ENCODE results near the gene GIMAP1.

Gene GIMAP1

DNA sequence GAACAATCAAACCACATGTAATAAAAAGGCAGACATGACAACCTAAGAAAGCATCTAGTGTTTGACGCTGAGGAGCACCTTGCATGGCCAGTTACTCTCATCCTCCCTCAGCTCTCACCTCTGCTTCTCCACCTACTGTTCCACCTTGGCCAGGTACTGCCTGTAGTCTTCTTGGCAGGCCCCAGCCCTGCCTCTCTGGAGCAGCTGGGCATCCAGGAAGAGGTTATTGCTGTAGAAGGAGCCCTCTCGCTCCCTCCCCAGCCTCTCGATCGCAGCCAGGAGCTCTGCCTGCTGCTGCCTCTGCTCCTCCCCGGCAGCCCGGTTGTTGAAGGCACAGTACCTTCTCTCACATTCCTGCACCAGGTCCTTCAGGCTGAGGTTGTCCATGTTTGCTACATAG, 30.5 kb downstream of the GIMAP1 start:
- Mint-ChIP-seq H3K27ac (no peak overlapping the region), H3K27me3 (peaks cover 17% of the 10 kb centered on the region), H3K4me1 (no peaks in the 10 kb centered on the region), H3K9me3 (no peaks in the 10 kb centered on the region), H3K4me3 (no peak overlapping the region), H3K36me3 (peaks cover 2% of the 10 kb centered on the region)
- DNase-seq (ENCODE audit: low spot score in 2 of 2) (no peak), ATAC-seq (ENCODE audit: low read depth) (no peak)

DNA sequence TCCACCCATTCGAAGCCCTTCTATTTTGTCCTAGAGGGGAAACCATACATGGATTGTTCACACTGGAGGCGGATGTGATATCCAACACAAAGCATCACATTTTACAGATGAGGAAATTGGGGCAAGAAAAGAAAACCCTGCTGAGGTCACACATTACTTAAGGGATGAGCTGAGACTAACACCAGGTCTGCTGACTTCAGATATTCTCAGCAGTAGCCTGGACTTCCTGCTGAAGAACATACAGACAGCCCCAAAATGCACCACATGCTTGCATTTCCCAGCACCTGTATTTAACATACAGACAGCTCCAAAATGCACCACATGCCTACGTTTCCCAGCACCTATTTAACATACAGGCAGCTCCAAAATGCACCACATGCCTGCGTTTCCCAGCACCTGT, 32.0 kb downstream of the GIMAP1 start:
- no peak overlapping the region for H3K4me3 Mint-ChIP-seq

DNA sequence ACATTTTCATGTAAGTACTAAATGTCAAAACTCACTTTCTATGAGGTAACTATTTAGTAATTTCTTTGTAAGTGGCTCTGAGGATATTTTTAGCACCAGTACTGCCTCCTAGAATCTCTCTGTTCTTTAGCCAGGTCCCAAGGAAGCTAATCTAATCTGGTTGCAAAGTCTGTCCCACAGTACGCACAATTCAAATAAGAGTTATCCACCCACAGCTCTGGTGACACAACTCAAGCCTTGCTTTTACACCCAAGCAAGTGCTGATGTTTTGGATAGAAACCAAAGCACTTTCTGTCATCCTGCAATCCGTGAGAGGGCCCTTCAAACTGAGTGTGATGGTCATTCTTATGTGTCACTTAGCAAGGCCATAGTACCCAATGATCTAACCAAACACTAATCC, 35.3 kb downstream of the GIMAP1 start:
- Mint-ChIP-seq H3K4me3 (no peak overlapping the region), H3K9me3 (no peaks in the 10 kb centered on the region), H3K4me1 (peaks cover 9% of the 10 kb centered on the region), H3K36me3 (no peaks in the 10 kb centered on the region), H3K27ac (no peak overlapping the region), H3K27me3 (peaks cover 2% of the 10 kb centered on the region)
- no peak for ATAC-seq (ENCODE audit: low read depth)
- DNase-seq (ENCODE audit: low spot score in 2 of 2) = no peak

More for the DNA sequence above, 32.0 kb downstream of the GIMAP1 start:
- peaks cover 2% of the 10 kb centered on the region for H3K36me3 Mint-ChIP-seq
- H3K27me3 Mint-ChIP-seq = peaks cover 10% of the 10 kb centered on the region
- ATAC-seq (ENCODE audit: low read depth) (no peak), DNase-seq (ENCODE audit: low spot score in 2 of 2) (no peak)
- no peak overlapping the region for H3K27ac Mint-ChIP-seq
- H3K9me3 Mint-ChIP-seq = no peaks in the 10 kb centered on the region
- H3K4me1 Mint-ChIP-seq = peaks cover 3% of the 10 kb centered on the region

DNA sequence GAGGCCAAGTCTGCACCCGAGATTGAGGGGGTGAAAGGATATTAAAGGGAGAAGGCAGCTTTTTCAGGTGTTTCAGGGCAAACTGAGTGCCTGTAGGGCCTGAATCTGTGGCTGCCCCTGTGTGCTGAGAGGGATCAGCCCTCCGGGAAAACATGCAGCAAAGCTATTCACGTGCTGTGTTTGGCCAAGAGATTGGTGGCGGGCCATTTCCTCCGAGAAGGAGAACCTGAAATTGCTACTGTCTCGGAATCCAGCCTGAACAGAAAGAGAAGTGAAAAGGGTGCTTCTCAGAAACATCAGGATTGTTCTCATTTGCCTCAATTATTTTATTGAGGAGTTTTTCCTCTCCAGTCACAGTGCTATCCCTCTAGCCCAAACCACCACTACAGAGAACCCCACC, 36.8 kb downstream of the GIMAP1 start:
- H3K9me3 Mint-ChIP-seq = no peaks in the 10 kb centered on the region
- peaks cover 9% of the 10 kb centered on the region for H3K4me1 Mint-ChIP-seq
- H3K36me3 Mint-ChIP-seq = no peaks in the 10 kb centered on the region
- ATAC-seq (ENCODE audit: low read depth) (no peak), DNase-seq (ENCODE audit: low spot score in 2 of 2) (no peak)
- H3K27me3 Mint-ChIP-seq = peaks cover 4% of the 10 kb centered on the region
- H3K27ac Mint-ChIP-seq = no peak overlapping the region
- no peak overlapping the region for H3K4me3 Mint-ChIP-seq

DNA sequence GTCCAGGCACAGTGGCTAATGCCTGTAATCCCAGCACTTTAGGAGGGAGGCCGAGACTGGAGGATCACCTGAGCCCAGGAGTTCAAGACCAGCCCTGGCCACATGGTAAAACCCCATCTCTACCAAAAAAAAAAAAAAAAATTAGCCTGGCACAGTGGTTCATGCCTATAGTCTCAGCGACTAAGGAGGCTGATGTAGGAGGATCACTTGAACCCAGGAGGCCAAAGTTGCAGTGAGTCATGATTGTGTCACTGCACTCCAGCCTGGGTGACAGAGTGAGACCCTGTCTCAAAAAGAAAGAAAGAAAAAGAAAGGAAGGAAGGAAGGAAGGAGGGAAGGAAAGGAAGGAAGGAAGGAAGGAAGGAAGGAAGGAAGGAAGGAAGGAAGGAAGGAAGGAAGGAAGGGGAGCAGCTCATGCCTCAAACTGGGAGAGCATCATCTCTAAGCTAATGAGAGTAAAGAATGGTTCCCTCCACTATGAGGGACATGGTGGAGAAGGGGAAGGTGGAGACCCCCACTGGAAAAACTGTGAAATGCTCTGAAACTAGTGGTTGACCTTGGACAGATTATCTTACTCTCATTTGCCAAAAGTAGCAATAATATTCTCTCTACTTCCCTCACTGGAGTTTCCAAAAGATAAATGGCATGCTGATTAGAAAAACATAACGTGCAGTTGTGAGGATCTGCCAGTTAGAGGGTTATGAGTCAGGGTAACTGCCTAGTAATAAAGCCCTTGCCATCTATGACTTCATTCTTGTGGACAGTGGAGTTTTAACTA, 37.6 kb downstream of the GIMAP1 start:
- no peak overlapping the region for H3K27ac Mint-ChIP-seq
- H3K36me3 Mint-ChIP-seq = no peaks in the 10 kb centered on the region
- peaks cover 9% of the 10 kb centered on the region for H3K4me1 Mint-ChIP-seq
- H3K27me3 Mint-ChIP-seq = peaks cover 4% of the 10 kb centered on the region
- H3K4me3 Mint-ChIP-seq = no peak overlapping the region
- no peak for DNase-seq (ENCODE audit: low spot score in 2 of 2)
- H3K9me3 Mint-ChIP-seq = no peaks in the 10 kb centered on the region
- peak; percentile 35 for ATAC-seq (ENCODE audit: low read depth)

DNA sequence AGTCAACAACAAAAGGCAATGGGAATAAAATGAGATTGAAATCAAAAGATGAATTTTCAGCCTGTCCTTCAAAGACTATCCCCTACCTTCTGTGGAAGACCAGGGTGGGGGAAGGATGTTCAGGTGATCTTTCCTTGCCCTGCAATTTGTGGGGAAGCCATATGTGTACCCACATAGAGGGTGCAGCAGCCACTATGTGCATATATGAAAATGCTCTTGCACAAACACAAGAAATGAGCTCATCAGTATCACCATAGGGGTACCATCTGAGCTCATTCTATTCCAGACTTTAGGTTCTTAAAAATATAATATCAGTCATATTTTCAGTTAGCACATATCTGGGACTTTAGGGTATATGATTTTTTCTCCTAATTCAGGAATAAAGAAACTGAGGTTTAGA, 38.5 kb downstream of the GIMAP1 start:
- DNase-seq (ENCODE audit: low spot score in 2 of 2) (no peak), ATAC-seq (ENCODE audit: low read depth) (no peak)
- Mint-ChIP-seq H3K36me3 (no peaks in the 10 kb centered on the region), H3K9me3 (no peaks in the 10 kb centered on the region), H3K4me3 (no peak overlapping the region), H3K4me1 (peaks cover 9% of the 10 kb centered on the region), H3K27ac (no peak overlapping the region), H3K27me3 (peaks cover 3% of the 10 kb centered on the region)

DNA sequence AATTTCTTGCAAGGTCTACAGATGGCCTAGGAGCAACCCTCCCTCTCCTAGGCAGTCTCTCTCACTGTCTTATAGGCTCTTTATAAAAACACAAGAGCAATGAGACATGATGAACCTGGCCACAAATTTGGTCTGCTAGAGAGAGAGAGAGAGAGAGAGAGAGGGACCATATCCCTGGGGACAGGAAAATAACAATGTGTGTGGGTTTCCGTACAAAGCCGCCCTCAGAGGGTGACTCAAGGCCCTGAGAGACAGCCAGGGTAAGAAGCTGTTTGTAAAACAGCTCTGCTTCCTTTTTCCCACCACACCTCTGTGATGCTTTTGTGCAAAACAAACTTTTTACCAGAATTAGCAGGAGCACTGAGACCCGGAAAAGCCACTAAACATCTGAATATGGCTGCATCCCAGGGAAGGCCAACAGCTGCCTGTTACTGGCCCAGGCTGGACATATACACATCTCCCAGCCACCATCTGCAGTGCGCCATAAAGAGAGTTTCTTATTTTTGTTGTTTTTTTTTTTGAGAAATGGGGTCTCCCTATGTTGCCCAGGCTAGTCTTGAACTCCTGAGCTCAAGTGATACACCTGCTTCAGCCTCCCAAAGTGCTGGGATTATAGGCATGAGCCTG, 39.2 kb downstream of the GIMAP1 start:
- ATAC-seq (ENCODE audit: low read depth) (peak; percentile 64), DNase-seq (ENCODE audit: low spot score in 2 of 2) (no peak)
- no peaks in the 10 kb centered on the region for H3K9me3 Mint-ChIP-seq
- H3K36me3 Mint-ChIP-seq = no peaks in the 10 kb centered on the region
- H3K4me3 Mint-ChIP-seq = no peak overlapping the region
- peaks cover 9% of the 10 kb centered on the region for H3K4me1 Mint-ChIP-seq
- H3K27me3 Mint-ChIP-seq = peaks cover 3% of the 10 kb centered on the region
- H3K27ac Mint-ChIP-seq = no peak overlapping the region

DNA sequence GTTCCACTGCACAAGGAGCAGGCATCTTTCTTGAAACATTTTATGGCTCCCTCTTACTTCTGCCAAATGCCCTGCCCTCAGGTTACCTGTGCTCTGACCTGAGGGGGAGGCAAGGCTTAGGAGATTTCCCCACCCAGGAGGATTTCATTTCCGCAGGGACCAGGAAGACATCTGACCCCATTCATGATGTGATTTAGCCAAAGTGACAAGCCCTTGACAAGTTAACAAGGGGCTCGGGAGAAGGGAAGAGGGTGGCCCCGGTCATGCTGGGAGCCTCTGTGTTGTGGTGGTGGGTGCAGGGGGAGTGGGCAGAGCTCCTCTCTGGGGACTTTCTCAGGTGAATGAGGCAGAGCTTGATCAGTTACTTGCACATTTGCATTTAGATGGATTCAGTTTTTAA, 39.8 kb downstream of the GIMAP1 start:
- Mint-ChIP-seq H3K36me3 (no peaks in the 10 kb centered on the region), H3K4me1 (peaks cover 9% of the 10 kb centered on the region), H3K4me3 (no peak overlapping the region), H3K27me3 (peaks cover 3% of the 10 kb centered on the region), H3K27ac (no peak overlapping the region), H3K9me3 (no peaks in the 10 kb centered on the region)
- DNase-seq (ENCODE audit: low spot score in 2 of 2) (no peak), ATAC-seq (ENCODE audit: low read depth) (no peak)

DNA sequence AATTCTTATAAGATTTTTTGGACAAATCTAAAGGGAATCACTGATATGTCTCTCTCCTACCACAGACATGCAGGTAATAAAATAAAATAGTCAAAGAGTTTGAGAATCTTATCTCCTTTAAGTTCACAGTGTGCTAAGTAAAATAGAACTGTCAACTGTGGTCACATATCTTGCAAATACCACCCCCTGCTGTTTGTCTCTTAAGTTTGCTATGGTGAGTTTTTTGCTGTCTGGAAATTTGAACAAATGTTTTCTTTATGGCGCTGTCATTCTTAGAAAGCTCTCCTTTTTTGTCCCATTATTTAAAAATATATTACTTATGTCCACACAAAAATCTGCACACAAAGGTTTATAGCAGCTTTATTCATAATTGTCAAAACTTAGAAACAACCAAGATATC, 40.4 kb downstream of the GIMAP1 start:
- H3K4me1 Mint-ChIP-seq = peaks cover 9% of the 10 kb centered on the region
- no peaks in the 10 kb centered on the region for H3K36me3 Mint-ChIP-seq
- no peaks in the 10 kb centered on the region for H3K9me3 Mint-ChIP-seq
- peaks cover 3% of the 10 kb centered on the region for H3K27me3 Mint-ChIP-seq
- H3K4me3 Mint-ChIP-seq = no peak overlapping the region
- DNase-seq (ENCODE audit: low spot score in 2 of 2) (no peak), ATAC-seq (ENCODE audit: low read depth) (no peak)
- H3K27ac Mint-ChIP-seq = no peak overlapping the region

DNA sequence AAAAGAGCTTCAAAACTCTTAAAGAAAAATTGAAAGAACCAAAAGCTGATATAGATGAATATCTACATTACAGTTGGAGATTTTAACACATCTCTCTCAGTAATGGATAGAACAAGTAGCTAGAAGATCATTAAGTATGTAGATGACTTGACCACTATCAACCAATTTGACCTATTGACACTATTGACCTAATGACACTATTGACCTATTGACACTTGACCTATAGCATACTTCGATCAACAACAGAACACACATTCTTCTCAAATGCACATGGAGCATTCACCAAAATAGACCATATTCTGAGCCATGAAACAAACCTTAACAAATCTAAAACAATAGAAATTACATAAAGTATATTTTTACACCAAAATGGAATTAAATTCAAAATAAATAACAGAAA, 43.1 kb downstream of the GIMAP1 start:
- Mint-ChIP-seq H3K36me3 (no peaks in the 10 kb centered on the region), H3K27ac (no peak overlapping the region), H3K4me3 (no peak overlapping the region), H3K9me3 (peaks cover 1% of the 10 kb centered on the region), H3K27me3 (peaks cover 3% of the 10 kb centered on the region), H3K4me1 (peaks cover 6% of the 10 kb centered on the region)
- DNase-seq (ENCODE audit: low spot score in 2 of 2) (no peak), ATAC-seq (ENCODE audit: low read depth) (no peak)

DNA sequence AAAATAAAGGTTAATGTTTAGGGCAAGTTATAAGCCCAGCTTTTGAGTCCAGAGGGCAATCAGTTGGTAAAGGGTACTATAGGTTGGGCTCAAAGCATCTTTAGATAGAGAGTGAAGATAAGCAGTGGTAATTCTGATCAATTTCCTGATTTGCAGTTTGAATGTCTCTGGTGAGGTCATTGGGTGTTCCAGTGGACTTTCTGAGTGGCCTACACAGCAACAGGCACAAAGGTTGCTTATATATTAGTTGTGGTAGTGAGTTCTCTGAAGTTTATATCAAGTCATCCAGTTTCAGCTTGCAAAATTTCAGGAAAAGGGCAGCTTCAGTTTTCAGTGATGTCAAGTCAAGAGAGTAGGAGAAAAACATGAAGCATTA, 49.9 kb downstream of the GIMAP1 start:
- Mint-ChIP-seq H3K4me3 (no peak overlapping the region), H3K9me3 (peaks cover 1% of the 10 kb centered on the region), H3K4me1 (no peaks in the 10 kb centered on the region), H3K27me3 (peaks cover 2% of the 10 kb centered on the region), H3K36me3 (no peaks in the 10 kb centered on the region), H3K27ac (no peak overlapping the region)
- DNase-seq (ENCODE audit: low spot score in 2 of 2) (no peak), ATAC-seq (ENCODE audit: low read depth) (no peak)

DNA sequence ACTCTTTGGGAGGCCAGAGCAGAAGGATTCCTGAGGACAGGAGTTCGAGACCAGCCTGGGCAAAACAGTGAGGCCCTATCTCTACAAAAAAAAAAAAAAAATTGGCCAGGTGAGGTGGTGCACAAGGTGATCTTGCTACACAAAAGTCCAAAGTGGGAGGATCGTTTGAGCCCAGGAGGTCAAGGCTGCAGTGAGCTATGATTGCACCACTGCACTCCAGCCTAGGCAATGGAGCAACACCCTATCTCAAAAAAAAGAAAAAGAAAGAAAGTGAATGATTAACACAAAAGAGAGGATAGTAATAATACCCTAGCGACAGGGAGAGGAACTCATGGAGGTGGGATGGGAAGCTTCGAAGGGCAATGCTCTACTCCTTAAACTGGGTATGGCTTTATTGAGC, 53.4 kb downstream of the GIMAP1 start:
- Mint-ChIP-seq H3K4me3 (no peak overlapping the region), H3K4me1 (no peaks in the 10 kb centered on the region), H3K36me3 (no peaks in the 10 kb centered on the region), H3K9me3 (peaks cover 5% of the 10 kb centered on the region), H3K27ac (no peak overlapping the region), H3K27me3 (peaks cover 2% of the 10 kb centered on the region)
- DNase-seq (ENCODE audit: low spot score in 2 of 2) = no peak
- no peak for ATAC-seq (ENCODE audit: low read depth)
